ENCODE measurements around the gene HOXD3.

DNA sequence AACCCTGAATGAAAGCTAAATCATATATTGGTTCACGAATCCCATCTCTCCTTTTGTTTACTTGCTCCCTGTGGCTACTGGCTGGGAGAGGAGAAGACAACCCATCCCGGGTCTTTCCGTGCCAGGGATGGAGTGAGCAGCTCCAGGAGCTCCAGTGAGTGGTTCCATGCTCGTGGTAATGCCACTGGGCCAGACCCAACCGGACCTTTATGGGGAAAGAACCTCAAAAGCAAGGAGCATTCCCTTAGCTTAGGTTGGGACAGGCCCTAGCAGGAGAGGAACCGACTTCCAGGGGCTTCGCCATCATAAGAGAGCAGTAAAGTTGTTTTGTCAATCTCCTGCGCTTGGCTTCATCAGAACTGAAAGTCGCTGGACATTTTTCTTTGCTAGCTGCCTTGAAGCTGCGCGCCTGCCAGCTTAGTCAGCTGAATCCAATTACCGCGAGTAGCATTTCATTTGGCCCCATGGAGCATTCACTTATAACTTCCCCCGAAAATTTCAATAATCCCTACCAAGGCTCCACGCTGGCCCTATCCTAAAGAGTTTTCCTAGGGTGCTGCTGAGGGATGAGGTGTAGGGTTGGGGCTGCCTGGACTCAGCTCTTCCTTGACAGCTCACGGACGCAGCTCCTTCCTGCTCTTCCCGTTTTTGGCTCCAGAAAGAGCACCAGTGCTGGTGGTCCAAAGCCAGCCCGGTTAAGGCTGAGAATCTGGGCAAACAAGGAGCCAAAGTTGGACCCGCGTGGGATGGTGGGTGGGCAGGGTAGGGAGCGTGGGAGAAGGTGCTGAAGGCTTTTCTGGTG, 4.9 kb downstream of the HOXD3 start:
- TF ChIP-seq, protein P1, sequence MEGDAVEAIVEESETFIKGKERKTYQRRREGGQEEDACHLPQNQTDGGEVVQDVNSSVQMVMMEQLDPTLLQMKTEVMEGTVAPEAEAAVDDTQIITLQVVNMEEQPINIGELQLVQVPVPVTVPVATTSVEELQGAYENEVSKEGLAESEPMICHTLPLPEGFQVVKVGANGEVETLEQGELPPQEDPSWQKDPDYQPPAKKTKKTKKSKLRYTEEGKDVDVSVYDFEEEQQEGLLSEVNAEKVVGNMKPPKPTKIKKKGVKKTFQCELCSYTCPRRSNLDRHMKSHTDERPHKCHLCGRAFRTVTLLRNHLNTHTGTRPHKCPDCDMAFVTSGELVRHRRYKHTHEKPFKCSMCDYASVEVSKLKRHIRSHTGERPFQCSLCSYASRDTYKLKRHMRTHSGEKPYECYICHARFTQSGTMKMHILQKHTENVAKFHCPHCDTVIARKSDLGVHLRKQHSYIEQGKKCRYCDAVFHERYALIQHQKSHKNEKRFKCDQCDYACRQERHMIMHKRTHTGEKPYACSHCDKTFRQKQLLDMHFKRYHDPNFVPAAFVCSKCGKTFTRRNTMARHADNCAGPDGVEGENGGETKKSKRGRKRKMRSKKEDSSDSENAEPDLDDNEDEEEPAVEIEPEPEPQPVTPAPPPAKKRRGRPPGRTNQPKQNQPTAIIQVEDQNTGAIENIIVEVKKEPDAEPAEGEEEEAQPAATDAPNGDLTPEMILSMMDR (IDR thresholded peaks at IDR 0.05): no peak
- no peak for TF ChIP-seq POLR2A (IDR thresholded peaks at IDR 0.05)
- TF ChIP-seq EP300 (IDR thresholded peaks at IDR 0.05): no peak

Data from gastroesophageal sphincter (tissue), 3 donors.